Endothelial cell of umbilical vein (primary cell): ENCODE results near the gene PUM2. TPM values are rescaled to one million over a fixed set of nuclear protein-coding genes. Genes with fewer than 3 reads are reported as not detected.

ENCODE experiments used
- BruUV-seq: library from RNA; stranded (reverse); fragments of 400-500 nt; replicated peaks from 2 replicates; lab custom pipeline; 2021; lab: Mats Ljungman, UMichigan
- CTCF ChIA-PET: fragments of 300-600, 350-600 bp; sonication (Branson Sonifier 250); formaldehyde crosslinking; loops from one replicate; lab custom pipeline; 2021; ENCODE audit warnings: antibody characterized with exemption, inconsistent platforms; lab: Charles Lee
- POLR2A ChIA-PET: fragments of 300-600, 350-600 bp; sonication (Branson Sonifier 250); formaldehyde crosslinking; loops from one replicate; lab custom pipeline; 2021; ENCODE audit warnings: antibody characterized with exemption, inconsistent platforms; lab: Charles Lee
- DNase-seq: peaks from one replicate; pipeline ENCODE4 v3.0.0-alpha.2; 2011; ENCODE audit warnings: low read depth, low spot score
- FAIRE-seq: peaks from 2 replicates; lab custom pipeline; 2011; peaks lifted over from hg19 to GRCh38; lab: Jason Lieb, UNC
- H2AFZ ChIP-seq: 2 replicates; pipeline ENCODE4 v1.6.0; 2012; ENCODE audit warnings: low read depth, low read length, control low read depth, inconsistent platforms
- H3K27ac ChIP-seq: 2 replicates; pipeline ENCODE4 v1.5.1; 2011; ENCODE audit warnings: low read depth, mild to moderate bottlenecking, control low read depth, low read length, moderate library complexity; ENCODE audit not compliant: insufficient read depth
- H3K27me3 ChIP-seq, 2 experiments: 2 replicates each; pipeline versions ENCODE4 v1.6.0 to v1.6.1; 2011; ENCODE audit warnings: low read length in 2 of 2, mixed read lengths in 1 of 2; ENCODE audit not compliant: control insufficient read depth in 2 of 2, insufficient read depth in 2 of 2
- H3K36me3 ChIP-seq, 2 experiments: 2 replicates in 1 of 2; 3 replicates in 1 of 2; pipeline ENCODE4 v1.5.1; 2011; ENCODE audit warnings: low read length in 2 of 2, mild to moderate bottlenecking in 1 of 2, moderate library complexity in 1 of 2; ENCODE audit not compliant: control insufficient read depth in 2 of 2, insufficient read depth in 2 of 2; ENCODE audit errors: extremely low read depth in 1 of 2
- H3K4me1 ChIP-seq: 3 replicates; pipeline ENCODE4 v1.5.1; 2011; ENCODE audit warnings: mild to moderate bottlenecking, low read length; ENCODE audit not compliant: control insufficient read depth, insufficient read depth; ENCODE audit errors: extremely low read depth
- H3K4me2 ChIP-seq: 2 replicates; pipeline ENCODE4 v1.6.1; 2011; ENCODE audit warnings: low read length, control low read depth, mixed read lengths; ENCODE audit not compliant: insufficient read depth
- H3K4me3 ChIP-seq, 3 experiments: fragments of 200-600 bp in 1 of 3; sonication (generic), shearing (Covaris generic) in 1 of 3; replicated peaks in 1 of 3; 2 replicates each; pipeline ENCODE4 v1.5.1; 2011 to 2016; ENCODE audit warnings: control low read depth in 3 of 3, low read length in 3 of 3, mild to moderate bottlenecking in 2 of 3, inconsistent platforms in 1 of 3, low read depth in 1 of 3, moderate library complexity in 1 of 3; ENCODE audit not compliant: insufficient read depth in 1 of 3
- H3K79me2 ChIP-seq: 2 replicates; pipeline ENCODE4 v1.6.0; 2012; ENCODE audit warnings: low read length, inconsistent platforms; ENCODE audit not compliant: control insufficient read depth, insufficient read depth
- H3K9ac ChIP-seq: replicated peaks from 2 replicates; pipeline ENCODE3; 2011; ENCODE audit warnings: low read length, control low read depth; ENCODE audit not compliant: insufficient read depth; ENCODE audit errors: extremely low read depth
- H3K9me1 ChIP-seq: replicated peaks from 3 replicates; pipeline ENCODE4 v1.6.0; 2011; ENCODE audit warnings: mild to moderate bottlenecking, low read length; ENCODE audit not compliant: control insufficient read depth, insufficient read depth; ENCODE audit errors: extremely low read depth
- H3K9me3 ChIP-seq: replicated peaks from 2 replicates; pipeline ENCODE4 v1.5.1; 2012; ENCODE audit warnings: low read length, inconsistent platforms; ENCODE audit not compliant: control insufficient read depth, insufficient read depth
- H4K20me1 ChIP-seq: replicated peaks from 2 replicates; pipeline ENCODE3; 2011; ENCODE audit warnings: mild to moderate bottlenecking, low read length; ENCODE audit not compliant: control insufficient read depth, insufficient read depth; ENCODE audit errors: extremely low read depth
- EZH2 ChIP-seq: IDR thresholded peaks from 2 replicates; pipeline ENCODE4 v1.6.1; 2012; ENCODE audit warnings: borderline replicate concordance, low read depth, mild to moderate bottlenecking, moderate library complexity, low read length, inconsistent platforms; ENCODE audit not compliant: severe bottlenecking
- FOS ChIP-seq: IDR thresholded peaks from 2 replicates; pipeline ENCODE4 v1.6.1; 2011; ENCODE audit warnings: mild to moderate bottlenecking, low read length, moderate library complexity, borderline replicate concordance; ENCODE audit not compliant: insufficient read depth
- GATA2 ChIP-seq: IDR thresholded peaks from 2 replicates; pipeline ENCODE4 v1.7.0; 2011; ENCODE audit warnings: low read depth, mild to moderate bottlenecking, moderate library complexity, mixed read lengths, low read length; ENCODE audit not compliant: insufficient read length, insufficient read depth
- JUN ChIP-seq: IDR thresholded peaks from 2 replicates; pipeline ENCODE4 v1.6.1; 2011; ENCODE audit warnings: borderline replicate concordance, low read depth; ENCODE audit not compliant: insufficient read length, insufficient read depth
- MYC ChIP-seq: IDR thresholded peaks from one replicate; pipeline ENCODE4 v1.6.1; 2011; ENCODE audit warnings: mild to moderate bottlenecking, low read depth, low read length
- POLR2A ChIP-seq: IDR thresholded peaks from 2 replicates; pipeline ENCODE4 v1.6.1; 2012; ENCODE audit warnings: low read depth, mild to moderate bottlenecking, control low read depth, low read length
- dilution Hi-C: fragments of 300-500 bp; cut with MboI; formaldehyde crosslinking; loops from one replicate; pipeline ENCODE4 v1.15.0; 2019; ENCODE audit warnings: low sequenced_read_pairs; ENCODE audit not compliant: extremely low pct_ligation_motif_present
- intact Hi-C: fragments of 100-400 bp; cut with micrococcal nuclease; formaldehyde crosslinking; loops from one replicate; pipeline ENCODE4 v1.10.0; 2022
- polyA plus RNA-seq, 4 experiments: library from polyadenylated mRNA; depleted of rRNA in 3 of 4; stranded (reverse) in 3 of 4; unstranded in 1 of 4; fragments of >200 nt; gene quantifications; 2 replicates each; pipeline versions ENCODE4 v1.2.1 to v1.2.3, GENCODE V29; 2011 to 2012; ENCODE audit warnings: missing spikeins in 1 of 4
- total RNA-seq: library from RNA; stranded (reverse); gene quantifications from 2 replicates; pipeline ENCODE4 v1.2.3, GENCODE V29; 2021
- TF ChIP-seq, protein P1 (sequence below), 2 donors: IDR thresholded peaks; 1 replicate in 1 of 2; 2 replicates in 1 of 2; pipeline ENCODE4 v1.5.1; 2011; ENCODE audit warnings: low read length in 2 of 2, mild to moderate bottlenecking in 2 of 2, moderate library complexity in 2 of 2, control low read depth in 1 of 2, inconsistent platforms in 1 of 2, low read depth in 1 of 2; ENCODE audit not compliant: insufficient read depth in 1 of 2; ENCODE audit errors: extremely low read depth in 1 of 2

Gene PUM2
- total and polyA plus RNA-seq, 2 donors (not counting 3 experiments of a cell fraction or from before 2014, with no cell fraction given) = 32.9 to 83.7 TPM

DNA sequence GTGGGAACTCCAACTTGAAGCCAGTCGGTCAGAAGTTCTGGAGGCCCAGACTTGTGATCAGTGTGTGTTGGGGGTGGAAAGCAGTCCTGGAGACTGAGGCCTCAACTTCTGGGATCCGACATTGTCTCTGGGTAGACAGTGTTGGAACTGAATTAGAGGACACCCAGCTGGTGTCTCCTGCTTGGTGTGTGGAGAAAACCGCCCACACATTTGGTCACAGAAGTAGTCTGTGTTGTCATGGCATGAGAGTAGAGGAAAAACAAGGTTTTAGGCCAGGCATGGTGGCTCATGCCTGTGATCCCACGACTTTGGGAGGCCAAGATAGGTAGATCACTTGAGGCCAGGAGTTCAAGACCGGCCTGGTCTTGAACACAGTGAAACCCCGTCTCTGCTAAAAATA, 51.5 kb downstream of the PUM2 start:
- no TSS peak for BruUV-seq

More for the DNA sequence above, 51.5 kb downstream of the PUM2 start:
- intact Hi-C loops (no loop called here), dilution Hi-C loops (no loop called here)
- Histone ChIP-seq H3K36me3 (peaks cover 2 to 16% of the 10 kb centered on the region in 2 experiments), H3K9ac (no peak overlapping the region), H3K27ac (no peak overlapping the region), H3K4me2 (no peak overlapping the region), H3K27me3 (no peaks in the 10 kb centered on the region), H3K79me2 (peaks cover 49% of the 10 kb centered on the region), H4K20me1 (no peaks in the 10 kb centered on the region), H2AFZ (no peak overlapping the region), H3K9me1 (no peaks in the 10 kb centered on the region), H3K4me1 (no peaks in the 10 kb centered on the region), H3K4me3 (no peak overlapping the region), H3K9me3 (no peaks in the 10 kb centered on the region)
- ChIA-PET POLR2A (no interaction called here), CTCF (interaction anchor here (1.3 kb wide), 1 partner anchor 12 kb away, joined by 3 read pairs; no protein-coding TSS in a partner anchor)
- DNase-seq = no peak
- no peak for FAIRE-seq
- no peak for TF ChIP-seq GATA2
- TF ChIP-seq, protein P1, sequence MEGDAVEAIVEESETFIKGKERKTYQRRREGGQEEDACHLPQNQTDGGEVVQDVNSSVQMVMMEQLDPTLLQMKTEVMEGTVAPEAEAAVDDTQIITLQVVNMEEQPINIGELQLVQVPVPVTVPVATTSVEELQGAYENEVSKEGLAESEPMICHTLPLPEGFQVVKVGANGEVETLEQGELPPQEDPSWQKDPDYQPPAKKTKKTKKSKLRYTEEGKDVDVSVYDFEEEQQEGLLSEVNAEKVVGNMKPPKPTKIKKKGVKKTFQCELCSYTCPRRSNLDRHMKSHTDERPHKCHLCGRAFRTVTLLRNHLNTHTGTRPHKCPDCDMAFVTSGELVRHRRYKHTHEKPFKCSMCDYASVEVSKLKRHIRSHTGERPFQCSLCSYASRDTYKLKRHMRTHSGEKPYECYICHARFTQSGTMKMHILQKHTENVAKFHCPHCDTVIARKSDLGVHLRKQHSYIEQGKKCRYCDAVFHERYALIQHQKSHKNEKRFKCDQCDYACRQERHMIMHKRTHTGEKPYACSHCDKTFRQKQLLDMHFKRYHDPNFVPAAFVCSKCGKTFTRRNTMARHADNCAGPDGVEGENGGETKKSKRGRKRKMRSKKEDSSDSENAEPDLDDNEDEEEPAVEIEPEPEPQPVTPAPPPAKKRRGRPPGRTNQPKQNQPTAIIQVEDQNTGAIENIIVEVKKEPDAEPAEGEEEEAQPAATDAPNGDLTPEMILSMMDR (IDR thresholded peaks at IDR 0.05; ENCODE audit: extremely low read depth in 1 of 2, insufficient read depth in 1 of 2, low read depth in 1 of 2, low read length in 2 of 2) = no peak
- TF ChIP-seq POLR2A = no peak
- no peak for TF ChIP-seq FOS
- no peak for TF ChIP-seq JUN
- no peak for TF ChIP-seq MYC
- no peak for TF ChIP-seq EZH2
